ENCODE results near the gene DCANP1.

DNA sequence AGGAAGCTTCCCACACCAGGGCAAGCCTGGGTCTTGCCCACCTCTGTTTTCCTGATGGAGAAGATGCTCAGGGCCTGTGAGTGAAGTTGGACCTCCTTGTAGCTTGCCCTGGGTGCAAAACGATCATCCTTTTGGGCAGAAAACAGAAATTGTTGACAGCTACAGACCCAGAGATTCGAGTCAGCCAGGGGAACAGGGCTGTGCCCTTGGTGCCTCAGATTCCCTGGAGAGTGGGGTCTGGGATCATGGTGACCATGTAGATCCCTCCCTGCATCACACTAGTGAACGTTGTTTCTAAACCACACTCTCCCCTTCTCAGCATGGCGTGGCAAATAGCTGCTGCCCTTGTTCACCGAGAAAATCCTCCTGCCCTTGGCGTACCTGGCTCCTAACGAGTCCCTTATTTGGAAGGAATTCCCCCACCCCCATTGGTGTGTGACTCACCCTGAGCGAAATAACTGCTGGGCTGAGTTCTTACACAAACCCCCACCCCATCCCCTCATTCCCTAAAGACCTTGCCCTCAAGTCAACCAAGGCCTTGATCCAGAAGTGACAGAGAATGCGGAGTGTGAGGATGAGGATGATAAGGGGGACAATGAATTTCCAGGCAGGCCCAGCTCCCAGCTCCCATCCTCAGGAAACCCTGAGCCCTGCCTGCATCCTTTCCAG, 1.1 kb upstream of the DCANP1 start:
- no peak for TF ChIP-seq POLR2A (IDR thresholded peaks at IDR 0.05; ENCODE audit: extremely low read depth, insufficient read length)
- TF ChIP-seq, protein P1, sequence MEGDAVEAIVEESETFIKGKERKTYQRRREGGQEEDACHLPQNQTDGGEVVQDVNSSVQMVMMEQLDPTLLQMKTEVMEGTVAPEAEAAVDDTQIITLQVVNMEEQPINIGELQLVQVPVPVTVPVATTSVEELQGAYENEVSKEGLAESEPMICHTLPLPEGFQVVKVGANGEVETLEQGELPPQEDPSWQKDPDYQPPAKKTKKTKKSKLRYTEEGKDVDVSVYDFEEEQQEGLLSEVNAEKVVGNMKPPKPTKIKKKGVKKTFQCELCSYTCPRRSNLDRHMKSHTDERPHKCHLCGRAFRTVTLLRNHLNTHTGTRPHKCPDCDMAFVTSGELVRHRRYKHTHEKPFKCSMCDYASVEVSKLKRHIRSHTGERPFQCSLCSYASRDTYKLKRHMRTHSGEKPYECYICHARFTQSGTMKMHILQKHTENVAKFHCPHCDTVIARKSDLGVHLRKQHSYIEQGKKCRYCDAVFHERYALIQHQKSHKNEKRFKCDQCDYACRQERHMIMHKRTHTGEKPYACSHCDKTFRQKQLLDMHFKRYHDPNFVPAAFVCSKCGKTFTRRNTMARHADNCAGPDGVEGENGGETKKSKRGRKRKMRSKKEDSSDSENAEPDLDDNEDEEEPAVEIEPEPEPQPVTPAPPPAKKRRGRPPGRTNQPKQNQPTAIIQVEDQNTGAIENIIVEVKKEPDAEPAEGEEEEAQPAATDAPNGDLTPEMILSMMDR (IDR thresholded peaks at IDR 0.05; ENCODE audit: low read depth, low read length) = no peak
- no peak for TF ChIP-seq MYC (IDR thresholded peaks at IDR 0.05; ENCODE audit: low read depth, low read length)

Measured in NB4 (cell line).